OCI-LY1 (cell line): Measurements from ENCODE around the gene ANGPTL7.

Experiments used
- H2AFZ ChIP-seq: fragments of 200-600 bp; sonication (generic), shearing (Covaris generic); 2 replicates; pipeline ENCODE4 v1.6.0; 2014; ENCODE audit warnings: antibody characterized with exemption, mild to moderate bottlenecking, low read length
- H3F3A ChIP-seq: fragments of 200-600 bp; sonication (generic), shearing (Covaris generic); 2 replicates; pipeline ENCODE4 v1.6.0; 2014; ENCODE audit warnings: mild to moderate bottlenecking, antibody characterized with exemption, low read length, moderate library complexity; ENCODE audit not compliant: insufficient read depth
- H3K27ac ChIP-seq: fragments of 200-600 bp; sonication (generic); 2 replicates; pipeline ENCODE4 v1.5.1; 2014; ENCODE audit warnings: low read length, mixed run types, mild to moderate bottlenecking, low read depth; ENCODE audit not compliant: poor library complexity, severe bottlenecking
- H3K27me3 ChIP-seq: fragments of 200-600 bp; sonication (generic); 2 replicates; pipeline ENCODE4 v1.6.0; 2014; ENCODE audit warnings: antibody characterized with exemption, mild to moderate bottlenecking, low read length, moderate library complexity; ENCODE audit not compliant: insufficient read depth
- H3K36me3 ChIP-seq: fragments of 200-600 bp; sonication (generic); 2 replicates; pipeline ENCODE4 v1.6.1; 2014; ENCODE audit warnings: mild to moderate bottlenecking, antibody characterized with exemption, low read length, moderate library complexity, mixed read lengths; ENCODE audit not compliant: insufficient read depth
- H3K4me1 ChIP-seq: fragments of 200-600 bp; sonication (generic); 2 replicates; pipeline ENCODE4 v1.5.1; 2014; ENCODE audit warnings: mild to moderate bottlenecking, low read length, moderate library complexity; ENCODE audit not compliant: insufficient read depth, severe bottlenecking
- H3K4me2 ChIP-seq: fragments of 200-600 bp; sonication (generic), shearing (Covaris generic); 2 replicates; pipeline ENCODE4 v1.6.1; 2014; ENCODE audit warnings: low read length
- H3K4me3 ChIP-seq: fragments of 200-600 bp; sonication (generic); 2 replicates; pipeline ENCODE4 v1.5.1; 2014; ENCODE audit warnings: low read length, low read depth, mild to moderate bottlenecking, mixed read lengths; ENCODE audit not compliant: poor library complexity, severe bottlenecking
- H3K79me2 ChIP-seq: fragments of 200-600 bp; shearing (Covaris generic); 2 replicates; pipeline ENCODE4 v1.6.1; 2016; ENCODE audit warnings: mixed run types, low read length, mixed read lengths; ENCODE audit not compliant: insufficient read depth
- H3K9ac ChIP-seq: fragments of 200-600 bp; sonication (generic), shearing (Covaris generic); 2 replicates; pipeline ENCODE4 v1.6.1; 2014; ENCODE audit warnings: mild to moderate bottlenecking, low read length, mixed read lengths
- H3K9me2 ChIP-seq: fragments of 200-600 bp; sonication (generic), shearing (Covaris generic); 2 replicates; pipeline ENCODE4 v1.6.1; 2014; ENCODE audit warnings: low read depth, mild to moderate bottlenecking, low read length, mixed read lengths
- H3K9me3 ChIP-seq: fragments of 200-600 bp; shearing (Covaris generic); 2 replicates; pipeline ENCODE4 v1.6.1; 2014; ENCODE audit warnings: low read length, mixed read lengths
- H4K20me1 ChIP-seq: fragments of 200-600 bp; sonication (generic), shearing (Covaris generic); 2 replicates; pipeline ENCODE4 v1.6.0; 2016; ENCODE audit warnings: mild to moderate bottlenecking, low read length; ENCODE audit not compliant: insufficient read depth
- CTCF ChIP-seq: fragments of 200-600 bp; sonication (generic), shearing (Covaris generic); IDR thresholded peaks from 2 replicates; pipeline ENCODE4 v1.5.1; 2017; ENCODE audit warnings: mild to moderate bottlenecking, antibody characterized with exemption, low read length, moderate library complexity, mixed read lengths
- EZH2 ChIP-seq: fragments of 200-600 bp; sonication (generic), shearing (Covaris generic); IDR thresholded peaks from 2 replicates; pipeline ENCODE4 v1.8.0; 2017; ENCODE audit warnings: borderline replicate concordance, mixed run types, mild to moderate bottlenecking, antibody characterized with exemption, low read length, moderate library complexity, mixed read lengths

The ANGPTL7 gene

GRCh38 chr1:11187000-11187399 lies 2.2 kb upstream of the ANGPTL7 start:
- peaks cover 58% of the 10 kb centered on the region for H3K36me3 ChIP-seq
- no peaks in the 10 kb centered on the region for H4K20me1 ChIP-seq
- H3K9me3 ChIP-seq, result no peaks in the 10 kb centered on the region
- no peak overlapping the region for H2AFZ ChIP-seq
- no peak overlapping the region for H3K4me3 ChIP-seq
- H3K9me2 ChIP-seq, result no peaks in the 10 kb centered on the region
- TF ChIP-seq EZH2 (no peak), CTCF (no peak)
- no peaks in the 10 kb centered on the region for H3F3A ChIP-seq
- no peaks in the 10 kb centered on the region for H3K4me1 ChIP-seq
- no peaks in the 10 kb centered on the region for H3K79me2 ChIP-seq
- no peak overlapping the region for H3K27ac ChIP-seq
- H3K9ac ChIP-seq, result no peak overlapping the region
- H3K4me2 ChIP-seq, result no peak overlapping the region
- no peaks in the 10 kb centered on the region for H3K27me3 ChIP-seq

GRCh38 chr1:11187494-11187893 lies 1.7 kb upstream of the ANGPTL7 start:
- Histone ChIP-seq H3K36me3 (peaks cover 61% of the 10 kb centered on the region), H3K27ac (no peak overlapping the region), H3K9ac (no peak overlapping the region), H3K4me2 (no peak overlapping the region), H3F3A (no peaks in the 10 kb centered on the region), H3K9me2 (no peaks in the 10 kb centered on the region), H3K27me3 (no peaks in the 10 kb centered on the region), H4K20me1 (no peaks in the 10 kb centered on the region), H3K4me1 (no peaks in the 10 kb centered on the region), H3K9me3 (no peaks in the 10 kb centered on the region), H2AFZ (no peak overlapping the region), H3K79me2 (no peaks in the 10 kb centered on the region), H3K4me3 (no peak overlapping the region)
- no peak for TF ChIP-seq EZH2
- TF ChIP-seq CTCF, result no peak

GRCh38 chr1:11187931-11188330 lies 1.2 kb upstream of the ANGPTL7 start:
- H2AFZ ChIP-seq, result no peak overlapping the region
- no peaks in the 10 kb centered on the region for H3K9me2 ChIP-seq
- no peak overlapping the region for H3K4me2 ChIP-seq
- no peak for TF ChIP-seq CTCF
- no peak for TF ChIP-seq EZH2
- H3K79me2 ChIP-seq, result no peaks in the 10 kb centered on the region
- H3K36me3 ChIP-seq, result peaks cover 61% of the 10 kb centered on the region
- H3F3A ChIP-seq, result no peaks in the 10 kb centered on the region
- H3K9me3 ChIP-seq, result no peaks in the 10 kb centered on the region
- no peak overlapping the region for H3K4me3 ChIP-seq
- no peaks in the 10 kb centered on the region for H3K4me1 ChIP-seq
- no peak overlapping the region for H3K9ac ChIP-seq
- no peaks in the 10 kb centered on the region for H3K27me3 ChIP-seq
- no peak overlapping the region for H3K27ac ChIP-seq
- no peaks in the 10 kb centered on the region for H4K20me1 ChIP-seq
